Activated B cell treated with CpG ODN at 0.5 μM for 24 hours (primary cell): ENCODE data around the gene INIP. TPM values are rescaled to one million over a fixed set of nuclear protein-coding genes. Genes with fewer than 3 reads are reported as not detected.
A peak's percentile ranks its signal among the peaks of the same experiment; 100 is the strongest.

Experiments
- ATAC-seq: fragments of 200-7000 bp; cut with Tn5 transposase; one replicate; pipeline ENCODE4 v1.10.0; 2021; ENCODE audit warnings: low read depth, mild to moderate bottlenecking, moderate library complexity
- CTCF ChIA-PET: fragments of 350-600 bp; sonication (Branson Sonifier 250); formaldehyde crosslinking; loops from one replicate; lab custom pipeline; 2021; ENCODE audit warnings: antibody characterized with exemption; lab: Charles Lee
- POLR2A ChIA-PET: fragments of 350-600 bp; sonication (Branson Sonifier 250); formaldehyde crosslinking; loops from one replicate; lab custom pipeline; 2021; ENCODE audit warnings: antibody characterized with exemption; lab: Charles Lee
- DNase-seq: peaks from one replicate; pipeline ENCODE4 v3.0.0; 2022
- H3K27ac Mint-ChIP-seq: one replicate; pipeline ENCODE4 v1.8.0; 2020; ENCODE audit warnings: mixed read lengths
- H3K27me3 Mint-ChIP-seq: one replicate; pipeline ENCODE4 v1.8.0; 2021; ENCODE audit warnings: mixed read lengths
- H3K36me3 Mint-ChIP-seq: one replicate; pipeline ENCODE4 v1.8.0; 2021; ENCODE audit warnings: low read depth, mixed read lengths
- H3K4me1 Mint-ChIP-seq: one replicate; pipeline ENCODE4 v1.8.0; 2021; ENCODE audit warnings: mixed read lengths
- H3K4me3 Mint-ChIP-seq: one replicate; pipeline ENCODE4 v1.8.0; 2020; ENCODE audit warnings: mild to moderate bottlenecking, mixed read lengths
- H3K9me3 Mint-ChIP-seq: one replicate; pipeline ENCODE4 v1.8.0; 2020; ENCODE audit warnings: mixed read lengths
- intact Hi-C: fragments of 100-400 bp; cut with micrococcal nuclease; formaldehyde crosslinking; loops from one replicate; pipeline ENCODE4 v1.15.1; 2024
- total RNA-seq: library from RNA; stranded (reverse); gene quantifications from 2 replicates; pipeline ENCODE4 v1.2.3, GENCODE V29; 2022
- TF ChIP-seq, protein P1 (sequence below): fragments of 200-600 bp; IDR thresholded peaks from one replicate; pipeline ENCODE4 v1.8.0; 2022; ENCODE audit warnings: antibody characterized with exemption, mild to moderate bottlenecking

INIP gene
- total RNA-seq, 1 donor from 2014 or later, result 32.1 TPM

DNA sequence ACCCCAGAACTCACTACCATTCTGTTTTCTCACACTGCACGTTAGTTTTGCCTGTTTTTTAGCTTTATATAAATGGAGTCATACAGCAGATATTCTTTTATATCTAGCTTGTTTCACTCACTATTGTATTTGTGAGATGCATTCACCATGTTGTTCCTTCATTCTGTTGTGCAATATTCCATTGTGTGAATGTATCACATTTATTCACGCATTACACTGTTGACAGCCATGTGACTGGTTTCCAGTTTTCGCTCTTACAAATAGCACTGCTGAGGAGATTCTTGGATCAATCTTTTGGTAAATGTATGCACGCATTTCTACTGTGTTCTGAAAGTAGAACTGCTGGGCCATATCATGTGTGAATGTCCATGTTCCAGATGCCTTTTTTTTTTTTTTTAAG lies 26.3 kb upstream of the INIP start:
- Mint-ChIP-seq H3K36me3 (no peaks in the 10 kb centered on the region), H3K9me3 (no peaks in the 10 kb centered on the region), H3K27me3 (peaks cover 6% of the 10 kb centered on the region), H3K27ac (no peak overlapping the region), H3K4me1 (peaks cover 38% of the 10 kb centered on the region), H3K4me3 (no peak overlapping the region)
- TF ChIP-seq, protein P1, sequence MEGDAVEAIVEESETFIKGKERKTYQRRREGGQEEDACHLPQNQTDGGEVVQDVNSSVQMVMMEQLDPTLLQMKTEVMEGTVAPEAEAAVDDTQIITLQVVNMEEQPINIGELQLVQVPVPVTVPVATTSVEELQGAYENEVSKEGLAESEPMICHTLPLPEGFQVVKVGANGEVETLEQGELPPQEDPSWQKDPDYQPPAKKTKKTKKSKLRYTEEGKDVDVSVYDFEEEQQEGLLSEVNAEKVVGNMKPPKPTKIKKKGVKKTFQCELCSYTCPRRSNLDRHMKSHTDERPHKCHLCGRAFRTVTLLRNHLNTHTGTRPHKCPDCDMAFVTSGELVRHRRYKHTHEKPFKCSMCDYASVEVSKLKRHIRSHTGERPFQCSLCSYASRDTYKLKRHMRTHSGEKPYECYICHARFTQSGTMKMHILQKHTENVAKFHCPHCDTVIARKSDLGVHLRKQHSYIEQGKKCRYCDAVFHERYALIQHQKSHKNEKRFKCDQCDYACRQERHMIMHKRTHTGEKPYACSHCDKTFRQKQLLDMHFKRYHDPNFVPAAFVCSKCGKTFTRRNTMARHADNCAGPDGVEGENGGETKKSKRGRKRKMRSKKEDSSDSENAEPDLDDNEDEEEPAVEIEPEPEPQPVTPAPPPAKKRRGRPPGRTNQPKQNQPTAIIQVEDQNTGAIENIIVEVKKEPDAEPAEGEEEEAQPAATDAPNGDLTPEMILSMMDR, result no peak
- DNase-seq, result no peak
- ChIA-PET POLR2A (interaction anchor here (1.4 kb wide), 1 partner anchor 26 kb away, joined by 6 read pairs; the partner anchor contains the start of gene INIP), CTCF (no interaction called here)
- intact Hi-C loops, result no loop called here
- ATAC-seq, result no peak

DNA sequence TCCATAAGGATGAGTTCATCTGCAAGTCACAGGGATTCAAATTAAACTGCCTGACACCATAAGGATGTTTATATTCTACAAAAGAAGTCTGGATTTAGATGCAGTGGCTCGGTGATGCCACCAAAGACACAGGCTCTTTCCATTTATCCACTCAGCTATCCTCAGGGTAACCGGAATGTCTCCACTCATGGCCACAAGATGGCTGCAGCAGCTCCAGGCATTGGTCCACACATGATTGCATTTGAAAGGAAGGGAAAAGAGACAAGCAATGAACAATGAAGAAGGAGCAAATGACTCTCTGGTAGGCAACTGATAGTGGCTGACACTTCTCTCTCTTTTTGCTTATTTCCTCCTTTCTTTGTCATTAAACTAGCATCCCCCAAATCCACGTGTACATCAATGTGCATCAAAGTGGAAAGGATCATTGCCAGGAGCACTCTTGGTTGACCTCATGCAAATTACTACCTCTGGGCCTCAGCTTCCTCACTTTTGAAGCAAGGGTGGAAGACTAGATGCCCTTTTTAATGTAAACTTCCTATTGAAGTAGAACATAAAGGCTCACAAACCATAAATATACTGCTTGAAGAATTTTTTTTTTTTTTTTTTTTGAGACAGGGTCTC lies 25.4 kb upstream of the INIP start:
- H3K27ac Mint-ChIP-seq, result peak overlapping the region; percentile 13
- ATAC-seq (peak; percentile 70), DNase-seq (no peak)
- intact Hi-C loops, result no loop called here
- no peaks in the 10 kb centered on the region for H3K9me3 Mint-ChIP-seq
- ChIA-PET POLR2A (interaction anchor here (0.6 to 1.4 kb wide), 2 partner anchors 25 to 31 kb away, joined by 4 to 6 read pairs; partner anchors contain the start of gene INIP), CTCF (no interaction called here)
- peaks cover 6% of the 10 kb centered on the region for H3K27me3 Mint-ChIP-seq
- no peaks in the 10 kb centered on the region for H3K36me3 Mint-ChIP-seq
- peaks cover 35% of the 10 kb centered on the region for H3K4me1 Mint-ChIP-seq
- peak overlapping the region; percentile 7 for H3K4me3 Mint-ChIP-seq
- TF ChIP-seq, protein P1, result no peak

DNA sequence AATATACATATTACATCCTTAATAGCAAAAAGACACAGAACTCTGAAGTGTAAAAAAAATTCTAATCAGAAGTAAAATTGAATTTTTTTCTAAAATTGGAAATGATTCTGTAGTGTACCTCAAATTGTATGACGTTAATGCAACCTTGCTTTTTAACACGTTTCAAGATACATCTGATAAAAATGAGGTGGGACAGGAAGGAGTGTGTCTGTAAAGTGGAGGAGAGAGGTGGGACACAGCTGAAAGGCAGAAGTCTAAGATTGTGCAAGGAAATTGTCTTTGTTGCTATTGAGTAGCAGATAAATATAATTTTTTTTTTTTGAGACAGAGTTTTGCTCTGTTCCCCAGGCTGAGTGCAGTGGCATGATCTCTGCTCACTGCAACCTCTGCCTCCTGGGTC lies 17.0 kb upstream of the INIP start:
- DNase-seq (no peak), ATAC-seq (no peak)
- CTCF ChIA-PET, result interaction anchor here (0.7 kb wide), 1 partner anchor 58 kb away, joined by 3 read pairs; no protein-coding TSS in a partner anchor
- H3K27ac Mint-ChIP-seq, result no peak overlapping the region
- POLR2A ChIA-PET, result interaction anchor here (0.6 kb wide), 1 partner anchor 660 kb away, joined by 3 read pairs; no protein-coding TSS in a partner anchor
- no peak overlapping the region for H3K4me3 Mint-ChIP-seq
- peaks cover 4% of the 10 kb centered on the region for H3K4me1 Mint-ChIP-seq
- TF ChIP-seq, protein P1, result no peak
- H3K27me3 Mint-ChIP-seq, result peaks cover 3% of the 10 kb centered on the region
- H3K36me3 Mint-ChIP-seq, result no peaks in the 10 kb centered on the region
- no peaks in the 10 kb centered on the region for H3K9me3 Mint-ChIP-seq
- intact Hi-C loops, result no loop called here

DNA sequence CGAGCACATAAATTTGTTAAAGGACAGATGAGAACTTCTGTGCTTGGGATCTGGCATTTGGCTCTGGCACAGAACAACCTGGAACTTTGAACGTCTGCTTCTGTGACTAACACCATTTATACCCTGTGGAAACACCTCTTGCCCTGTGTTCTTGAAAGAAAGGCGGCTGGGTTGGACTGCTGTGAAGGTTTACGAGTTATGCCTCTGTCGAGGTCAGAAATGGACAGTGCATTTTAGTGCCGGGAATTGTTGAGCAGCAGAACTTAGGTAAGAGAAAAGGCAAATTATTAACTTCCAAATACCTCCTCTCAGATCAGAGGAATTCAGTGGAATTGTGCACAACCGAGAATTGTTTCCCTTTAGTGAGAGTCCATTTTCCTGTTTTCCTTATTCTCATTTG lies 14.1 kb upstream of the INIP start:
- Mint-ChIP-seq H3K4me1 (peaks cover 4% of the 10 kb centered on the region), H3K27me3 (no peaks in the 10 kb centered on the region), H3K27ac (no peak overlapping the region), H3K4me3 (no peak overlapping the region), H3K9me3 (no peaks in the 10 kb centered on the region), H3K36me3 (no peaks in the 10 kb centered on the region)
- intact Hi-C loops, result no loop called here
- ATAC-seq (no peak), DNase-seq (no peak)
- TF ChIP-seq, protein P1, result no peak
- ChIA-PET CTCF (no interaction called here), POLR2A (no interaction called here)

DNA sequence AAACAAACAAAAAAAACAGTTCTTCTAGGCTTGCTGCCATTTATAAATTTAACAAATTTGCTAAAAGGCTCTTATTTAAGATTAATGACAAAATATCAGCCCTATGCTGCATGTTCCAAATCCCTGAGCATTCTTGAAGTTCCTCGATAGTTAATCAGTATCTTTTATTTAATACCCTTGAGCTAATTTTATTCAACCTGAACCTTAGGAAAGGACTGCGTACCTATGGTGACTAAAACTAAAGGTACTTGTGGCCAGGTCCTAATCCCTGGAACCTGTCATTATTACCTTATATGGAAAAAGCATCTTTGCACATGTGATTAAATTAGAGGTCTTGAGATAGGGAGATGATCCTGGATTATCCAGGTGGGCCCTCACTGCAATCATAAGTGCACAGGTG lies 10.5 kb upstream of the INIP start:
- POLR2A ChIA-PET, result interaction anchor here (0.7 kb wide), 1 partner anchor 669 kb away, joined by 11 read pairs; no protein-coding TSS in a partner anchor
- Mint-ChIP-seq H3K27me3 (no peaks in the 10 kb centered on the region), H3K36me3 (no peaks in the 10 kb centered on the region), H3K4me3 (no peak overlapping the region), H3K9me3 (no peaks in the 10 kb centered on the region), H3K4me1 (peaks cover 22% of the 10 kb centered on the region), H3K27ac (no peak overlapping the region)
- no peak for DNase-seq
- TF ChIP-seq, protein P1, result no peak
- intact Hi-C loops, result no loop called here
- no peak for ATAC-seq
- CTCF ChIA-PET, result no interaction called here
